NCI-H2107 treated with DMSO at 0.1 percent for 48 hours (cell line): ENCODE results near the gene GABPA.

Experiments
- DNase-seq: peaks from one replicate; lab custom pipeline; 2025; ENCODE audit not compliant: unreplicated experiment; lab: John Stamatoyannopoulos, UW

The GABPA gene

DNA sequence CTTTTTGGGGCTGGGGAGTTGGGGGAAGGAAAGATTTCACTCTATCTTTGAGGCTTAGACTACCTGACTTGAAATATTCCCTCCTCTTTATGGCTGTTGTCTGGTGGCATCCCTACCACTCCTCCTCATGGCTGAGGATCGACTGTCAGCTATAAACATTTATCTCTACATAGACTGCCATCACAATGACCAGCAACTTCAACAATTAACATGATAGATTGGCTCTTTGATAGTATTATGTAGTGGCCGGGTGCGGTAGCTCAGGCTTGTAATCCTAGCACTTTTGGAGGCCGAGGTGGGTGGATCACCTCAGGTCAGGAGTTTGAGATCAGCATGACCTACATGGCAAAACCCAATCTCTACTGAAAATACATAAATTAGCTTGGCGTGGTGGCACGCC, 72.4 kb downstream of the GABPA start:
- no peak for DNase-seq

- DNase-seq: no peak
Measured at GRCh38 chr21:25809013-25809412, 74.2 kb downstream of the GABPA start.

GRCh38 chr21:25811186-25811585, 76.4 kb downstream of the GABPA start:
- no peak for DNase-seq

GRCh38 chr21:25813917-25814316, 79.1 kb downstream of the GABPA start:
- DNase-seq: no peak

- no peak for DNase-seq
Measured at GRCh38 chr21:25818121-25818520, 83.3 kb downstream of the GABPA start.

DNA sequence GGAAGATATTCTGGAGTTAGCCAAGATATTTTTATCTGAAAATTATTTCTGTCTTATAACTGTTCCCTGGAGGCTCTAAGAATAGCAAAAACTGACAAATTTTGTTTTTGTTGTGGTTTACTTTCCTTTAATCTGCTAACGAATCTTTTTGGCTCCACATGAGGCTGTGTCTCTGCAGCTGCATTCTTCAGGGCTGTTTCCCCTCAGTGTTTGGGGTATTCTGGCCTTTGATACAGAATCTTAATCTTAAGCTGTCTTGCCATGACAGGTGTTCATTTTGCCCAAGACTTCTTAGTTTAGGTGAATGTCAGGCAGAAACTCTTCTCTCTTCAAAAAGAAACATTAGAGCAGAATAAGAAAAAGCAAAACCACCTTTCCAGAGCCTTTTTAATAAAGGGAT, 83.8 kb downstream of the GABPA start:
- DNase-seq: no peak
